ENCODE measurements around the gene DSN1.

- TF ChIP-seq CTCF (optimal IDR thresholded peaks at IDR 0.05 in 1 of 3, IDR thresholded peaks at IDR 0.05 in 1 of 3, conservative IDR thresholded peaks at IDR 0.05 in 1 of 3; ENCODE audit: extremely low read depth in 1 of 3, insufficient read depth in 2 of 3, low read length in 3 of 3): peak; percentile 74 to 79 (median 76)
- no peak for TF ChIP-seq EZH2 (IDR thresholded peaks at IDR 0.05; ENCODE audit: low read length)
Measured at GRCh38 chr20:36754656-36755222, 18.8 kb downstream of the DSN1 start.
